HEK293 (cell line): ENCODE results near the gene PRR5.

ENCODE experiments used
- CTCF ChIP-seq: fragments of 450-650 bp; formaldehyde crosslinking; IDR thresholded peaks from 2 replicates; pipeline ENCODE4 v1.5.1; 2016; ENCODE audit warnings: missing biosample characterization, missing genetic modification characterization
- HOXD13 ChIP-seq: sonication (generic); formaldehyde crosslinking; IDR thresholded peaks from 2 replicates; pipeline ENCODE4 v1.8.0; 2022; ENCODE audit warnings: missing genetic modification reagents, borderline replicate concordance
- KLF10 ChIP-seq: fragments of 450-650 bp; IDR thresholded peaks from 2 replicates; pipeline ENCODE4 v1.5.1; 2018; ENCODE audit warnings: missing biosample characterization, mild to moderate bottlenecking, missing genetic modification characterization
- ZBTB17 ChIP-seq: fragments of 450-650 bp; formaldehyde crosslinking; IDR thresholded peaks from 2 replicates; pipeline ENCODE4 v1.5.1; 2016; ENCODE audit warnings: missing biosample characterization, missing genetic modification characterization
- ZBTB7A ChIP-seq: fragments of 450-650 bp; formaldehyde crosslinking; IDR thresholded peaks from 2 replicates; pipeline ENCODE4 v1.5.1; 2016; ENCODE audit warnings: low read depth, missing biosample characterization, missing genetic modification characterization
- ZNF140 ChIP-seq: fragments of 450-650 bp; formaldehyde crosslinking; IDR thresholded peaks from 2 replicates; pipeline ENCODE4 v1.5.1; 2016; ENCODE audit warnings: missing biosample characterization, missing genetic modification characterization
- ZNF292 ChIP-seq: fragments of 450-650 bp; formaldehyde crosslinking; IDR thresholded peaks from 2 replicates; pipeline ENCODE4 v1.5.1; 2016; ENCODE audit warnings: low read depth, missing biosample characterization, missing genetic modification characterization, borderline replicate concordance

- no peak for TF ChIP-seq ZNF140 (tag by site-specific recombination)
- no peak for TF ChIP-seq ZBTB17 (tag by site-specific recombination)
- TF ChIP-seq ZBTB7A (tag by site-specific recombination) = no peak
- no peak for TF ChIP-seq CTCF (tag by site-specific recombination)
- TF ChIP-seq HOXD13 = no peak
- no peak for TF ChIP-seq KLF10
- TF ChIP-seq ZNF292 (tag by site-specific recombination) = no peak
Observed at GRCh38 chr22:44721213-44721612, 19.2 kb downstream of the PRR5 start.
